HepG2 (cell line): ENCODE results near the gene CHMP4B. TPM values are rescaled to one million over a fixed set of nuclear protein-coding genes. Genes with fewer than 3 reads are reported as not detected.

Experiments used
- ETV5 ChIP-seq: IDR thresholded peaks from 2 replicates; pipeline ENCODE4 v1.6.1; 2018; ENCODE audit warnings: missing biosample characterization, missing genetic modification reagents, inconsistent platforms, borderline replicate concordance
- FOSL2 ChIP-seq: sonication (generic); formaldehyde crosslinking; IDR thresholded peaks from 2 replicates; pipeline ENCODE4 v1.4.0; 2020; ENCODE audit warnings: missing genetic modification reagents
- FOXJ3 ChIP-seq: sonication (generic); formaldehyde crosslinking; IDR thresholded peaks from 2 replicates; pipeline ENCODE4 v1.4.0; 2020; ENCODE audit warnings: missing genetic modification reagents, mild to moderate bottlenecking, borderline replicate concordance
- HNRNPK ChIP-seq: fragments of 200-400 bp; formaldehyde crosslinking; IDR thresholded peaks from 2 replicates; pipeline ENCODE4 v1.6.1; 2018; ENCODE audit warnings: low read length, low read depth, moderate library complexity, mild to moderate bottlenecking; ENCODE audit not compliant: poor library complexity, severe bottlenecking
- MAFK ChIP-seq, 2 experiments: IDR thresholded peaks in 1 of 2; conservative IDR thresholded peaks in 1 of 2; 2 replicates each; pipeline ENCODE4 v1.6.1; 2011; ENCODE audit warnings: improper control_type of control experiment in 2 of 2, low read length in 2 of 2
- MEIS1 ChIP-seq: sonication (generic); formaldehyde crosslinking; IDR thresholded peaks from 2 replicates; pipeline ENCODE4 v1.9.0; 2021; ENCODE audit warnings: mild to moderate bottlenecking, missing genetic modification reagents, moderate library complexity, borderline replicate concordance
- SRSF1 ChIP-seq: fragments of 200-400 bp; formaldehyde crosslinking; optimal IDR thresholded peaks from 2 replicates; pipeline ENCODE3; 2017; ENCODE audit warnings: mild to moderate bottlenecking, low read depth, low read length, moderate library complexity
- TEAD3 ChIP-seq: optimal IDR thresholded peaks from 2 replicates; pipeline ENCODE3; 2016; ENCODE audit warnings: borderline replicate concordance
- ZBTB7A ChIP-seq: sonication (generic); formaldehyde crosslinking; IDR thresholded peaks from 2 replicates; pipeline ENCODE4 v1.8.0; 2022; ENCODE audit warnings: mild to moderate bottlenecking, missing genetic modification reagents
- ZMYM4 ChIP-seq: sonication (generic); formaldehyde crosslinking; IDR thresholded peaks from 2 replicates; pipeline ENCODE4 v1.8.1; 2023; ENCODE audit warnings: mild to moderate bottlenecking, missing genetic modification reagents
- ZNF207 ChIP-seq: fragments of 450-650 bp; IDR thresholded peaks from 2 replicates; pipeline ENCODE4 v1.6.1; 2016; ENCODE audit warnings: antibody characterized with exemption, borderline replicate concordance
- ZNF3 ChIP-seq: IDR thresholded peaks from 2 replicates; pipeline ENCODE4 v1.7.0; 2017; ENCODE audit warnings: inconsistent platforms
- ZNF512B ChIP-seq: sonication (generic); formaldehyde crosslinking; IDR thresholded peaks from 2 replicates; pipeline ENCODE4 v1.5.1; 2020; ENCODE audit warnings: missing genetic modification reagents, mild to moderate bottlenecking, borderline replicate concordance
- ZNF775 ChIP-seq: sonication (generic); formaldehyde crosslinking; IDR thresholded peaks from 2 replicates; pipeline ENCODE4 v1.4.0; 2020; ENCODE audit warnings: missing genetic modification reagents, mild to moderate bottlenecking, moderate library complexity, borderline replicate concordance
- ZNF800 ChIP-seq: sonication (generic); formaldehyde crosslinking; IDR thresholded peaks from 2 replicates; pipeline ENCODE4 v1.4.0; 2020; ENCODE audit warnings: missing genetic modification reagents
- ZSCAN25 ChIP-seq: sonication (generic); formaldehyde crosslinking; IDR thresholded peaks from 2 replicates; pipeline ENCODE4 v1.8.0; 2022; ENCODE audit warnings: mild to moderate bottlenecking, missing genetic modification reagents
- polyA plus RNA-seq, 8 experiments: library from polyadenylated mRNA; depleted of rRNA in 3 of 8; stranded (reverse) in 7 of 8; unstranded in 1 of 8; fragments of >200 nt; fragmentation: Illumina TruSeq in 4 of 8; extraction: Trizol in 4 of 8; gene quantifications; 2 replicates each; pipeline versions ENCODE4 v1.2.1 to v1.2.3, GENCODE V29; 2011 to 2016; ENCODE audit warnings: low read depth in 4 of 8, missing spikeins in 1 of 8, mixed read lengths in 1 of 8; ENCODE audit not compliant: insufficient read depth in 1 of 8
- total RNA-seq, 5 experiments: library from RNA; depleted of rRNA; stranded (reverse); fragments of >200 nt; fragmentation: Illumina TruSeq; extraction: Trizol; gene quantifications; 2 replicates each; pipeline ENCODE4 v1.2.3, GENCODE V29; 2016; ENCODE audit warnings: low read depth in 1 of 5
- TF ChIP-seq, protein P1 (sequence below): sonication (generic); formaldehyde crosslinking; IDR thresholded peaks from 2 replicates; pipeline ENCODE4 v1.5.0; 2020; ENCODE audit warnings: mild to moderate bottlenecking, missing genetic modification reagents, borderline replicate concordance
- TF ChIP-seq, protein P2 (sequence below): IDR thresholded peaks from 2 replicates; pipeline ENCODE4 v1.6.1; 2018; ENCODE audit warnings: missing genetic modification reagents
- TF ChIP-seq, protein P3 (sequence below): sonication (generic); formaldehyde crosslinking; IDR thresholded peaks from 2 replicates; pipeline ENCODE4 v1.8.0; 2023; ENCODE audit warnings: mild to moderate bottlenecking, missing genetic modification reagents

CHMP4B gene
- total and polyA plus RNA-seq, 2 of the 13 experiments (the other 11 are each of a cell fraction or from before 2014, with no cell fraction given) = 40.1 to 45.6 TPM

- TF ChIP-seq MAFK (conservative IDR thresholded peaks at IDR 0.05 in 1 of 2, IDR thresholded peaks at IDR 0.05 in 1 of 2; ENCODE audit: low read length in 2 of 2) (no peak), MEIS1 (CRISPR knock-in tag) (peak; percentile 68; the same call in 1 of the 2 replicates), ZBTB7A (CRISPR knock-in tag) (no peak), ZNF800 (CRISPR knock-in tag) (0 out of 2 replicates have a peak, but pooled peaks have one; percentile 58), FOSL2 (CRISPR knock-in tag) (peak; percentile 22), ZMYM4 (CRISPR knock-in tag) (no peak; the same call in 1 of the 2 replicates), ZSCAN25 (CRISPR knock-in tag) (peak; percentile 54; the same call in 1 of the 2 replicates), ZNF3 (CRISPR knock-in tag) (0 out of 2 replicates have a peak, but pooled peaks have one; percentile 31), ZNF775 (CRISPR knock-in tag) (peak; percentile 17; the same call in 1 of the 2 replicates), SRSF1 (no peak), TEAD3 (CRISPR knock-in tag) (peak; percentile 33), ZNF207 (no peak), HNRNPK (no peak), ETV5 (CRISPR knock-in tag) (no peak), ZNF512B (CRISPR knock-in tag) (no peak), FOXJ3 (peak; percentile 63; the same call in 1 of the 2 replicates)
- TF ChIP-seq, protein P1, sequence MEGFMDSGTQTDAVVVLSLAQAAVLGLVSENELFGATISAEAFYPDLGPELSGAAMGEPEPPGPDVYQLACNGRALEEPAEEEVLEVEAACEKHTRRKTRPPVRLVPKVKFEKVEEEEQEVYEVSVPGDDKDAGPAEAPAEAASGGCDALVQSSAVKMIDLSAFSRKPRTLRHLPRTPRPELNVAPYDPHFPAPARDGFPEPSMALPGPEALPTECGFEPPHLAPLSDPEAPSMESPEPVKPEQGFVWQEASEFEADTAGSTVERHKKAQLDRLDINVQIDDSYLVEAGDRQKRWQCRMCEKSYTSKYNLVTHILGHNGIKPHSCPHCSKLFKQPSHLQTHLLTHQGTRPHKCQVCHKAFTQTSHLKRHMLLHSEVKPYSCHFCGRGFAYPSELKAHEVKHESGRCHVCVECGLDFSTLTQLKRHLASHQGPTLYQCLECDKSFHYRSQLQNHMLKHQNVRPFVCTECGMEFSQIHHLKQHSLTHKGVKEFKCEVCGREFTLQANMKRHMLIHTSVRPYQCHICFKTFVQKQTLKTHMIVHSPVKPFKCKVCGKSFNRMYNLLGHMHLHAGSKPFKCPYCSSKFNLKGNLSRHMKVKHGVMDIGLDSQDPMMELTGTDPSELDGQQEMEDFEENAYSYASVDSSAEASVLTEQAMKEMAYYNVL (CRISPR knock-in tag) = peak; percentile 14; the same call in 1 of the 2 replicates
- TF ChIP-seq, protein P2, sequence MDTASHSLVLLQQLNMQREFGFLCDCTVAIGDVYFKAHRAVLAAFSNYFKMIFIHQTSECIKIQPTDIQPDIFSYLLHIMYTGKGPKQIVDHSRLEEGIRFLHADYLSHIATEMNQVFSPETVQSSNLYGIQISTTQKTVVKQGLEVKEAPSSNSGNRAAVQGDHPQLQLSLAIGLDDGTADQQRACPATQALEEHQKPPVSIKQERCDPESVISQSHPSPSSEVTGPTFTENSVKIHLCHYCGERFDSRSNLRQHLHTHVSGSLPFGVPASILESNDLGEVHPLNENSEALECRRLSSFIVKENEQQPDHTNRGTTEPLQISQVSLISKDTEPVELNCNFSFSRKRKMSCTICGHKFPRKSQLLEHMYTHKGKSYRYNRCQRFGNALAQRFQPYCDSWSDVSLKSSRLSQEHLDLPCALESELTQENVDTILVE (CRISPR knock-in tag) = no peak
- TF ChIP-seq, protein P3, sequence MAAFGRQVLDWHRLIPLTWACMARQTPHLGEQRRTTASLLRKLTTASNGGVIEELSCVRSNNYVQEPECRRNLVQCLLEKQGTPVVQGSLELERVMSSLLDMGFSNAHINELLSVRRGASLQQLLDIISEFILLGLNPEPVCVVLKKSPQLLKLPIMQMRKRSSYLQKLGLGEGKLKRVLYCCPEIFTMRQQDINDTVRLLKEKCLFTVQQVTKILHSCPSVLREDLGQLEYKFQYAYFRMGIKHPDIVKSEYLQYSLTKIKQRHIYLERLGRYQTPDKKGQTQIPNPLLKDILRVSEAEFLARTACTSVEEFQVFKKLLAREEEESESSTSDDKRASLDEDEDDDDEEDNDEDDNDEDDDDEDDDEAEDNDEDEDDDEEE (CRISPR knock-in tag) = no peak
Measured at GRCh38 chr20:33825340-33826269, 14.5 kb downstream of the CHMP4B start (continued).
